H1 (cell line): Measurements from ENCODE around the gene DIPK1B. TPM values are rescaled to one million over a fixed set of nuclear protein-coding genes. Genes with fewer than 3 reads are reported as not detected.

Experiments used
- SP4 ChIP-seq: IDR thresholded peaks from 2 replicates; pipeline ENCODE4 v1.6.1; 2012; ENCODE audit warnings: low read length, inconsistent platforms
- polyA plus RNA-seq, 7 experiments: library from polyadenylated mRNA; depleted of rRNA in 3 of 7; stranded (reverse) in 5 of 7; unstranded in 2 of 7; fragments of >200 nt in 5 of 7; fragments of 200-250 nt in 2 of 7; gene quantifications; 1 replicate in 5 of 7; 2 replicates in 1 of 7; 4 replicates in 1 of 7; pipeline versions ENCODE4 v1.2.1 to v1.2.3, GENCODE V29; 2011 to 2013; ENCODE audit warnings: missing spikeins in 2 of 7, mixed read lengths in 2 of 7
- total RNA-seq: library from RNA; stranded (reverse); fragmentation: NEBNext Ultra II Directional; extraction: Animal tissue kit (Norgen Biotek cat#: 25700); gene quantifications from 2 replicates; pipeline ENCODE4 v1.2.1, GENCODE V29; 2021

The DIPK1B gene
- total and polyA plus RNA-seq, 2 of the 8 experiments (the other 6 are each of a cell fraction or from before 2014, with no cell fraction given) = 32.3 to 64.8 TPM

DNA sequence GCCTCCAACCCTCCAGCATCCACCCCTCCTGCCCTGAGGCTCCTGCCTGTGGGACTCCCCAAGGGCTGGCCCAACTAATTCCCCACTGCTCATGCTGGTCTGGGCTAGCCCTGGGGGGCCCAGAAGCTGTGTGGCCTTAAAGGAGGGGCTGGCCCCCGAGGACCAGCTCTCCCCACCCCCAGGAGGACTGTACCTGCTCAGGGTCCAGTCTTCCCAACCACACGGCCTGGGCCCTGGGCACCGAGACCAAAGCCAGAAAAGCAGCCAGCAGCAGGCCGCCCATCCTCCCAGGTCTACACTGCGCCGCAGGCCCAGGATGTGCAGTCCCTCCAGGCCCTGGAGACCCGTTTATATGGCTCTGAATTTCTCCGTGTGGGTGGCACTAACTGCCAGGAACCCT is 35.8 kb downstream of the DIPK1B start, which contains the start of gene LCN6 (continued):
- TF ChIP-seq SP4 = no peak
- TF ChIP-seq, all 59 proteins: peak for 0
